ENCODE data around the gene NELFE. TPM values are rescaled to one million over a fixed set of nuclear protein-coding genes. Genes with fewer than 3 reads are reported as not detected.

Gene NELFE
- total and polyA plus RNA-seq, 2 of the 13 experiments (the other 11 are each of a cell fraction or from before 2014, with no cell fraction given): 51.3 to 69.8 TPM

DNA sequence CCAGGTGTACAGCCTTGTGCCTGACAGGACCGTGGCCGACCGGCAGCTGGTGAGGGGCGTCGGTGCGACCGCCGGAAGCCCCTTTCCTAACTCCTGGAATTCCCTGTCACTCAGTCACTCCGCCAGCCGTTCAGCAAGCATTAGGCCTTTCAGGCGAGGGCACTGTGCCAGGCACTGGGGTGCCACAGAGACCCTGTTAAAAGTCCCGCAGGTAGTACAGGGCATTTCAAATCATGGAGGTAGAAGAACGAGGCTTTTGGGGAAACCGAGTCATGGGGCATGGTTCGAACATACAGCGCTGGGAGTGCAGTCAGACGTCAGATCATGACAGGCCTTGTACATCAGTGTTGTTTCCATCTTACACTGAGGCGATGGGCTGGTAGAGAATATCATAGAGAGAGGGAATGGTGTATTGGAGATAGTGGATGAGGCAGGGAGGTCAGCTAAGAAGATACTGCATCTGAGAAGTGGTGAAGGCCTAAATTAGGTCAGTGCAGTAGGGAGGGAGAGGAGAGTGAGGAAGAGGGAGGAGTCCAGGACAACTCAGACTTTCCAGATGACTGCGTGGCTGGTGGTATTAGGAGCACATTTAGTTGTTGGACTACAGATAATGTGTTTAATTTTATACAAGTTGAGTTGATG is 14.1 kb upstream of the NELFE start (continued):
- TF ChIP-seq FOXJ3 (CRISPR knock-in tag; IDR thresholded peaks at IDR 0.05; ENCODE audit: borderline replicate concordance) (no peak; the same call in 1 of the 2 replicates), ZNF430 (CRISPR knock-in tag; IDR thresholded peaks at IDR 0.05) (no peak), BORCS8-MEF2B (CRISPR knock-in tag; IDR thresholded peaks at IDR 0.05) (peak; percentile 58; the same call in 1 of the 2 replicates), ZNF687 (CRISPR knock-in tag; IDR thresholded peaks at IDR 0.05) (no peak), ZBTB7A (CRISPR knock-in tag; IDR thresholded peaks at IDR 0.05) (peak; percentile 48; the same call in 1 of the 2 replicates), ZBTB37 (CRISPR knock-in tag; IDR thresholded peaks at IDR 0.05) (no peak), ZNF530 (CRISPR knock-in tag; IDR thresholded peaks at IDR 0.05; ENCODE audit: low read depth) (no peak), RBM22 (optimal IDR thresholded peaks at IDR 0.05; ENCODE audit: low read length) (no peak), ZNF180 (CRISPR knock-in tag; IDR thresholded peaks at IDR 0.05; ENCODE audit: borderline replicate concordance, low read depth) (no peak), ATAD3A (CRISPR knock-in tag; IDR thresholded peaks at IDR 0.05) (no peak), ZBTB3 (CRISPR knock-in tag; IDR thresholded peaks at IDR 0.05; ENCODE audit: borderline replicate concordance, low read depth) (peak; percentile 54; the same call in 1 of the 2 replicates), RNF2 (conservative IDR thresholded peaks at IDR 0.05; ENCODE audit: low read depth) (0 out of 2 replicates have a peak, but pooled peaks have one; percentile 46), ATF3 (CRISPR knock-in tag; IDR thresholded peaks at IDR 0.05) (no peak), ZNF253 (CRISPR knock-in tag; IDR thresholded peaks at IDR 0.05; ENCODE audit: borderline replicate concordance) (no peak), KAT8 (CRISPR knock-in tag; IDR thresholded peaks at IDR 0.05) (no peak), NR2C2 (CRISPR knock-in tag; IDR thresholded peaks at IDR 0.05; ENCODE audit: borderline replicate concordance) (no peak), ELF3 (CRISPR knock-in tag; IDR thresholded peaks at IDR 0.05) (no peak), SCMH1 (CRISPR knock-in tag; IDR thresholded peaks at IDR 0.05; ENCODE audit: borderline replicate concordance) (no peak), KDM5B (CRISPR knock-in tag; IDR thresholded peaks at IDR 0.05; ENCODE audit: borderline replicate concordance) (no peak), ZNF615 (CRISPR knock-in tag; IDR thresholded peaks at IDR 0.05; ENCODE audit: borderline replicate concordance) (no peak), FOXK1 (CRISPR knock-in tag; IDR thresholded peaks at IDR 0.05; ENCODE audit: borderline replicate concordance, low read depth) (no peak), XBP1 (CRISPR knock-in tag; IDR thresholded peaks at IDR 0.05) (no peak), ZNF678 (CRISPR knock-in tag; IDR thresholded peaks at IDR 0.05) (no peak; the same call in 1 of the 2 replicates)
- TF ChIP-seq, protein P1, sequence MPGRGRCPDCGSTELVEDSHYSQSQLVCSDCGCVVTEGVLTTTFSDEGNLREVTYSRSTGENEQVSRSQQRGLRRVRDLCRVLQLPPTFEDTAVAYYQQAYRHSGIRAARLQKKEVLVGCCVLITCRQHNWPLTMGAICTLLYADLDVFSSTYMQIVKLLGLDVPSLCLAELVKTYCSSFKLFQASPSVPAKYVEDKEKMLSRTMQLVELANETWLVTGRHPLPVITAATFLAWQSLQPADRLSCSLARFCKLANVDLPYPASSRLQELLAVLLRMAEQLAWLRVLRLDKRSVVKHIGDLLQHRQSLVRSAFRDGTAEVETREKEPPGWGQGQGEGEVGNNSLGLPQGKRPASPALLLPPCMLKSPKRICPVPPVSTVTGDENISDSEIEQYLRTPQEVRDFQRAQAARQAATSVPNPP (CRISPR knock-in tag; IDR thresholded peaks at IDR 0.05): no peak
